OCI-LY1 (cell line): ENCODE results near the gene FAM13C.

Experiments
- H2AFZ ChIP-seq: fragments of 200-600 bp; sonication (generic), shearing (Covaris generic); 2 replicates; pipeline ENCODE4 v1.6.0; 2014; ENCODE audit warnings: antibody characterized with exemption, mild to moderate bottlenecking, low read length
- H3F3A ChIP-seq: fragments of 200-600 bp; sonication (generic), shearing (Covaris generic); 2 replicates; pipeline ENCODE4 v1.6.0; 2014; ENCODE audit warnings: mild to moderate bottlenecking, antibody characterized with exemption, low read length, moderate library complexity; ENCODE audit not compliant: insufficient read depth
- H3K27ac ChIP-seq: fragments of 200-600 bp; sonication (generic); 2 replicates; pipeline ENCODE4 v1.5.1; 2014; ENCODE audit warnings: low read length, mixed run types, mild to moderate bottlenecking, low read depth; ENCODE audit not compliant: poor library complexity, severe bottlenecking
- H3K27me3 ChIP-seq: fragments of 200-600 bp; sonication (generic); 2 replicates; pipeline ENCODE4 v1.6.0; 2014; ENCODE audit warnings: antibody characterized with exemption, mild to moderate bottlenecking, low read length, moderate library complexity; ENCODE audit not compliant: insufficient read depth
- H3K36me3 ChIP-seq: fragments of 200-600 bp; sonication (generic); 2 replicates; pipeline ENCODE4 v1.6.1; 2014; ENCODE audit warnings: mild to moderate bottlenecking, antibody characterized with exemption, low read length, moderate library complexity, mixed read lengths; ENCODE audit not compliant: insufficient read depth
- H3K4me1 ChIP-seq: fragments of 200-600 bp; sonication (generic); 2 replicates; pipeline ENCODE4 v1.5.1; 2014; ENCODE audit warnings: mild to moderate bottlenecking, low read length, moderate library complexity; ENCODE audit not compliant: insufficient read depth, severe bottlenecking
- H3K4me2 ChIP-seq: fragments of 200-600 bp; sonication (generic), shearing (Covaris generic); 2 replicates; pipeline ENCODE4 v1.6.1; 2014; ENCODE audit warnings: low read length
- H3K4me3 ChIP-seq: fragments of 200-600 bp; sonication (generic); 2 replicates; pipeline ENCODE4 v1.5.1; 2014; ENCODE audit warnings: low read length, low read depth, mild to moderate bottlenecking, mixed read lengths; ENCODE audit not compliant: poor library complexity, severe bottlenecking
- H3K79me2 ChIP-seq: fragments of 200-600 bp; shearing (Covaris generic); 2 replicates; pipeline ENCODE4 v1.6.1; 2016; ENCODE audit warnings: mixed run types, low read length, mixed read lengths; ENCODE audit not compliant: insufficient read depth
- H3K9ac ChIP-seq: fragments of 200-600 bp; sonication (generic), shearing (Covaris generic); 2 replicates; pipeline ENCODE4 v1.6.1; 2014; ENCODE audit warnings: mild to moderate bottlenecking, low read length, mixed read lengths
- H3K9me2 ChIP-seq: fragments of 200-600 bp; sonication (generic), shearing (Covaris generic); 2 replicates; pipeline ENCODE4 v1.6.1; 2014; ENCODE audit warnings: low read depth, mild to moderate bottlenecking, low read length, mixed read lengths
- H3K9me3 ChIP-seq: fragments of 200-600 bp; shearing (Covaris generic); 2 replicates; pipeline ENCODE4 v1.6.1; 2014; ENCODE audit warnings: low read length, mixed read lengths
- H4K20me1 ChIP-seq: fragments of 200-600 bp; sonication (generic), shearing (Covaris generic); 2 replicates; pipeline ENCODE4 v1.6.0; 2016; ENCODE audit warnings: mild to moderate bottlenecking, low read length; ENCODE audit not compliant: insufficient read depth
- EZH2 ChIP-seq: fragments of 200-600 bp; sonication (generic), shearing (Covaris generic); IDR thresholded peaks from 2 replicates; pipeline ENCODE4 v1.8.0; 2017; ENCODE audit warnings: borderline replicate concordance, mixed run types, mild to moderate bottlenecking, antibody characterized with exemption, low read length, moderate library complexity, mixed read lengths
- TF ChIP-seq, protein P1 (sequence below): fragments of 200-600 bp; sonication (generic), shearing (Covaris generic); IDR thresholded peaks from 2 replicates; pipeline ENCODE4 v1.5.1; 2017; ENCODE audit warnings: mild to moderate bottlenecking, antibody characterized with exemption, low read length, moderate library complexity, mixed read lengths

Gene FAM13C

DNA sequence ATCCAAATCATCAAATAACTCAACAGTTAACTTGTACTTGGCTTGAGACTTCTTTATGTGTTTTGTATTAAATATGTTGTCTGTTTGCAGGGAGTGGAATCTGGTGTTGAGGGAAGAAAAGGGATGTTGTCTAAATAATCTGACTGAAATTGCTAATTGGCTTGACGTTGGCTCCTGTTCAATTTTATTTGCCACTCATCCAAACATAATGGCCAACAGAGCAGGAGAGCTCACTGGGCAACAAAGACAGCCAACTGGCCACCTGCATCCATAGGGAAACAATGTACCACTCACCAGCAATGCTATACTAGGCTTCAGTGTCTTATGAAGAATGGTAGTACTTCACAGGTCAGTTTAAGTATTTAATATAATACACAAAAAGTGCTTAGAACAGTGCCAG, 80.5 kb downstream of the FAM13C start:
- no peaks in the 10 kb centered on the region for H3K79me2 ChIP-seq
- no peaks in the 10 kb centered on the region for H4K20me1 ChIP-seq
- H3K4me1 ChIP-seq = no peaks in the 10 kb centered on the region
- TF ChIP-seq, protein P1, sequence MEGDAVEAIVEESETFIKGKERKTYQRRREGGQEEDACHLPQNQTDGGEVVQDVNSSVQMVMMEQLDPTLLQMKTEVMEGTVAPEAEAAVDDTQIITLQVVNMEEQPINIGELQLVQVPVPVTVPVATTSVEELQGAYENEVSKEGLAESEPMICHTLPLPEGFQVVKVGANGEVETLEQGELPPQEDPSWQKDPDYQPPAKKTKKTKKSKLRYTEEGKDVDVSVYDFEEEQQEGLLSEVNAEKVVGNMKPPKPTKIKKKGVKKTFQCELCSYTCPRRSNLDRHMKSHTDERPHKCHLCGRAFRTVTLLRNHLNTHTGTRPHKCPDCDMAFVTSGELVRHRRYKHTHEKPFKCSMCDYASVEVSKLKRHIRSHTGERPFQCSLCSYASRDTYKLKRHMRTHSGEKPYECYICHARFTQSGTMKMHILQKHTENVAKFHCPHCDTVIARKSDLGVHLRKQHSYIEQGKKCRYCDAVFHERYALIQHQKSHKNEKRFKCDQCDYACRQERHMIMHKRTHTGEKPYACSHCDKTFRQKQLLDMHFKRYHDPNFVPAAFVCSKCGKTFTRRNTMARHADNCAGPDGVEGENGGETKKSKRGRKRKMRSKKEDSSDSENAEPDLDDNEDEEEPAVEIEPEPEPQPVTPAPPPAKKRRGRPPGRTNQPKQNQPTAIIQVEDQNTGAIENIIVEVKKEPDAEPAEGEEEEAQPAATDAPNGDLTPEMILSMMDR = no peak
- no peak for TF ChIP-seq EZH2
- no peaks in the 10 kb centered on the region for H3K27me3 ChIP-seq
- H2AFZ ChIP-seq = no peak overlapping the region
- no peak overlapping the region for H3K4me2 ChIP-seq
- H3K27ac ChIP-seq = no peak overlapping the region
- no peak overlapping the region for H3K4me3 ChIP-seq
- no peaks in the 10 kb centered on the region for H3K9me2 ChIP-seq
- H3K9me3 ChIP-seq = no peaks in the 10 kb centered on the region
- H3K9ac ChIP-seq = no peak overlapping the region
- no peaks in the 10 kb centered on the region for H3F3A ChIP-seq
- no peaks in the 10 kb centered on the region for H3K36me3 ChIP-seq

DNA sequence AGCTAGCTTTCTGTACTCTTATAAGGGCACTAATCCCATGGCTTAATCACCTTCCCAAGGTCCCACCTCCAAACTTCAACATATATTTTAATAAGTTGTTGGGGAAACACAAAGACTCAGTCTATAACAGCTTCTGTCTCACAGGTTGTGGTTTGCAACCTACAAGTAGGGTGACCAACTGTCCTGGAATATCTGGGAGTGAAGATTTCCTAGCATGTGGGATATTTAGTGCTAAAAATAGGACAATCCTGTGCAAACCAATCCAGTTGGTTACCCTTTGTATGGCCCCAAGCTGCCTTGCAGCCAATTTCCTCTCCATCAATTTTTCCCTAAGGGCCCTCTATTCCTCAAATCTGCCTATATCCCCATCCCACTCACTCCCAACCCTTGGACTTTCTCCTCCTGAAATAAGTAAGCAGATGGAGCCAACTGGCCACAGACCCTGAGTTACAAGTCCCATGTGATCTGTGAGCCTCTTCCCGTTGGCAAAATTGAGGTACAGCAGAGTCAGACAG, 82.3 kb downstream of the FAM13C start:
- H3K4me2 ChIP-seq = no peak overlapping the region
- H3K79me2 ChIP-seq = no peaks in the 10 kb centered on the region
- H3K27me3 ChIP-seq = no peaks in the 10 kb centered on the region
- H2AFZ ChIP-seq = no peak overlapping the region
- TF ChIP-seq EZH2 = no peak
- TF ChIP-seq, protein P1 = no peak
- H3K9ac ChIP-seq = no peak overlapping the region
- no peaks in the 10 kb centered on the region for H3K4me1 ChIP-seq
- H3K36me3 ChIP-seq = no peaks in the 10 kb centered on the region
- no peaks in the 10 kb centered on the region for H3K9me2 ChIP-seq
- H4K20me1 ChIP-seq = no peaks in the 10 kb centered on the region
- H3K4me3 ChIP-seq = no peak overlapping the region
- H3K9me3 ChIP-seq = no peaks in the 10 kb centered on the region
- no peak overlapping the region for H3K27ac ChIP-seq
- H3F3A ChIP-seq = no peaks in the 10 kb centered on the region

DNA sequence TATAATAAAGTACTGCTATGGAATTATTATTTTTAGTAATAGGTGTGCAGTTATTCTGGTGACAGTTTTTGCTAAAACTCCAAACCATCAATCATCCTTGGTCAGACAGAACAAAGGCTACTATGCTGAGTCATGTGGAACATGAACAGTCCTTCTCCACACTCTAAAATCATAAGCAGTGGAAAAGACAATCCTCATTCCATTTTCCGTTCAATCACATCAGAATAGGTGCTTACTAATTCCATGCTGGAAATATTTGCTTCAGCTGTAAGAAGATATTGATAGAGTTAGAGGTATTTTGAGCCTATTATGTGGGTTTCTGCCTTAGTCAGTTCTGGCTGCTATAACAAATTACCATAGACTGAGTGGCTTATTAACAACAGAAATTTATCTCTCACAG, 82.9 kb downstream of the FAM13C start:
- no peaks in the 10 kb centered on the region for H3K79me2 ChIP-seq
- TF ChIP-seq EZH2 = no peak
- TF ChIP-seq, protein P1 = no peak

More for the DNA sequence above, 82.9 kb downstream of the FAM13C start:
- H3K9me2 ChIP-seq = no peaks in the 10 kb centered on the region
- no peaks in the 10 kb centered on the region for H3K9me3 ChIP-seq
- no peak overlapping the region for H2AFZ ChIP-seq
- no peaks in the 10 kb centered on the region for H3K4me1 ChIP-seq
- H3F3A ChIP-seq = no peaks in the 10 kb centered on the region
- H3K36me3 ChIP-seq = no peaks in the 10 kb centered on the region
- H3K9ac ChIP-seq = no peak overlapping the region
- no peak overlapping the region for H3K4me3 ChIP-seq
- no peak overlapping the region for H3K4me2 ChIP-seq
- H3K27ac ChIP-seq = no peak overlapping the region
- H4K20me1 ChIP-seq = no peaks in the 10 kb centered on the region
- H3K27me3 ChIP-seq = no peaks in the 10 kb centered on the region
